ENCODE results near the gene NR1H2.
"Not testable (repeated sequence)": the region's sequence is repeated elsewhere in the genome, so short reads cannot be mapped to it uniquely, and the experiment has no call there.

NR1H2 gene

GRCh38 chr19:50376166-50377050, at the start of gene NR1H2:
TSS of gene NR1H2 (plus strand) at chr19:50376457. CDS start at chr19:50377606, 1,149 bp downstream.
- DNase-seq: peak; percentile 89

GRCh38 chr19:50327013-50327412, 49.2 kb upstream of the NR1H2 start:
- no peak for DNase-seq

- no peak for DNase-seq
Observed at GRCh38 chr19:50327461-50328223, 48.6 kb upstream of the NR1H2 start.

- no peak for DNase-seq
Observed at GRCh38 chr19:50328224-50328872, 47.9 kb upstream of the NR1H2 start.

GRCh38 chr19:50328873-50329145, 47.4 kb upstream of the NR1H2 start:
- no peak for DNase-seq

- DNase-seq: peak; percentile 98
Observed at GRCh38 chr19:50329146-50329925, 46.9 kb upstream of the NR1H2 start, which contains the start of gene KCNC3. TSS of gene KCNC3 (minus strand) at chr19:50329377. CDS start at chr19:50329082, 295 bp downstream.

- not testable (repeated sequence) for DNase-seq
Observed at GRCh38 chr19:50329926-50330294, 46.3 kb upstream of the NR1H2 start.

GRCh38 chr19:50330365-50331078, 45.7 kb upstream of the NR1H2 start:
- DNase-seq: peak; percentile 80

GRCh38 chr19:50331221-50331993, 44.9 kb upstream of the NR1H2 start:
- DNase-seq: no peak

GRCh38 chr19:50331994-50332243, 44.3 kb upstream of the NR1H2 start:
- no peak for DNase-seq

- no peak for DNase-seq
Observed at GRCh38 chr19:50332244-50333038, 43.8 kb upstream of the NR1H2 start.

GRCh38 chr19:50333235-50333736, 43.0 kb upstream of the NR1H2 start:
- DNase-seq: peak; percentile 80

- DNase-seq: no peak
Observed at GRCh38 chr19:50333737-50334617, 42.3 kb upstream of the NR1H2 start.

GRCh38 chr19:50334741-50335421, 41.4 kb upstream of the NR1H2 start:
- no peak for DNase-seq

- DNase-seq: not testable (repeated sequence)
Observed at GRCh38 chr19:50337031-50337430, 39.2 kb upstream of the NR1H2 start.

GRCh38 chr19:50340331-50340730, 35.9 kb upstream of the NR1H2 start:
- no peak for DNase-seq

GRCh38 chr19:50341091-50341564, 35.1 kb upstream of the NR1H2 start:
- DNase-seq: no peak

- DNase-seq: no peak
Observed at GRCh38 chr19:50344661-50345318, 31.5 kb upstream of the NR1H2 start.
